Measurements from ENCODE around the gene CAPZB. TPM values are rescaled to one million over a fixed set of nuclear protein-coding genes. Genes with fewer than 3 reads are reported as not detected.

CAPZB gene
- total and polyA plus RNA-seq, 2 donors (not counting 3 experiments of a cell fraction or from before 2014, with no cell fraction given), result 196 to 347 TPM

- peaks cover 12% of the 10 kb centered on the region for H3K79me2 ChIP-seq (ENCODE audit: control insufficient read depth, insufficient read depth, low read length)
- no peak overlapping the region for H3K4me3 ChIP-seq (replicated peaks in 1 of 3; ENCODE audit: insufficient read depth in 1 of 3, low read depth in 1 of 3, low read length in 3 of 3)
- H3K9me1 ChIP-seq (replicated peaks; ENCODE audit: control insufficient read depth, extremely low read depth, insufficient read depth, low read length), result no peaks in the 10 kb centered on the region
- peaks cover 13% of the 10 kb centered on the region for H3K4me1 ChIP-seq (ENCODE audit: control insufficient read depth, extremely low read depth, insufficient read depth, low read length)
- dilution Hi-C loops (cut with MboI; ENCODE audit: extremely low pct_ligation_motif_present, low sequenced_read_pairs) (no loop called here), intact Hi-C loops (cut with micrococcal nuclease) (no loop called here)
- no peak overlapping the region for H3K27ac ChIP-seq (ENCODE audit: insufficient read depth, low read depth, low read length)
- H3K4me2 ChIP-seq (ENCODE audit: insufficient read depth, low read length), result no peak overlapping the region
- no peak for FAIRE-seq
- H3K36me3 ChIP-seq (ENCODE audit: control insufficient read depth in 2 of 2, extremely low read depth in 1 of 2, insufficient read depth in 2 of 2, low read length in 2 of 2), result peaks cover 8 to 18% of the 10 kb centered on the region in 2 experiments
- ChIA-PET POLR2A (no interaction called here), CTCF (no interaction called here)
- TF ChIP-seq JUN (IDR thresholded peaks at IDR 0.05; ENCODE audit: borderline replicate concordance, insufficient read depth, insufficient read length, low read depth) (no peak), CTCF (IDR thresholded peaks at IDR 0.05; ENCODE audit: extremely low read depth in 1 of 2, insufficient read depth in 1 of 2, low read depth in 1 of 2, low read length in 2 of 2) (no peak), EZH2 (IDR thresholded peaks at IDR 0.05; ENCODE audit: borderline replicate concordance, low read depth, low read length, severe bottlenecking) (no peak), MYC (IDR thresholded peaks at IDR 0.05; ENCODE audit: low read depth, low read length) (no peak), POLR2AphosphoS5 (IDR thresholded peaks at IDR 0.05; ENCODE audit: insufficient read depth, low read depth, low read length) (no peak), FOS (IDR thresholded peaks at IDR 0.05; ENCODE audit: borderline replicate concordance, insufficient read depth, low read length) (no peak), GATA2 (IDR thresholded peaks at IDR 0.05; ENCODE audit: insufficient read depth, insufficient read length, low read depth, low read length) (no peak), POLR2A (IDR thresholded peaks at IDR 0.05; ENCODE audit: low read depth, low read length) (no peak), MAX (IDR thresholded peaks at IDR 0.05; ENCODE audit: insufficient read depth, insufficient read length) (no peak)
- H3K9me3 ChIP-seq (replicated peaks; ENCODE audit: control insufficient read depth, insufficient read depth, low read length), result no peaks in the 10 kb centered on the region
- H2AFZ ChIP-seq (ENCODE audit: low read depth, low read length), result no peak overlapping the region
- no peak overlapping the region for H3K9ac ChIP-seq (replicated peaks; ENCODE audit: extremely low read depth, insufficient read depth, low read length)
- BruUV-seq (replicated peaks), result no TSS peak
- DNase-seq (ENCODE audit: low read depth, low spot score), result no peak
- no peaks in the 10 kb centered on the region for H3K27me3 ChIP-seq (ENCODE audit: control insufficient read depth in 2 of 2, insufficient read depth in 2 of 2, low read length in 2 of 2)
- no peaks in the 10 kb centered on the region for H4K20me1 ChIP-seq (replicated peaks; ENCODE audit: control insufficient read depth, extremely low read depth, insufficient read depth, low read length)
These were observed 176.8 kb downstream of the CAPZB start for GRCh38 chr1:19308509-19308907.
